ENCODE data around the gene NDRG4. TPM values are rescaled to one million over a fixed set of nuclear protein-coding genes. Genes with fewer than 3 reads are reported as not detected.

NDRG4 gene
- total RNA-seq (2014; rRNA removed): 7.6 and 10.7 TPM in 2 replicates
- polyA plus RNA-seq (2012): 5.8 TPM

GRCh38 chr16:58499615-58500351 lies at the start of gene NDRG4:
Gene NDRG4, plus strand, starts transcription at chr16:58500143. Its CDS starts 106 bp downstream, at chr16:58500249.
- peak; percentile 74 for DNase-seq (ENCODE audit: low read depth)

- no peak for DNase-seq (ENCODE audit: low read depth)
Measured at GRCh38 chr16:58450590-58450989, 49.4 kb upstream of the NDRG4 start.

GRCh38 chr16:58451265-58451689 lies 48.7 kb upstream of the NDRG4 start:
- DNase-seq (ENCODE audit: low read depth): no peak

GRCh38 chr16:58451945-58452401 lies 48.0 kb upstream of the NDRG4 start:
- DNase-seq (ENCODE audit: low read depth): peak; percentile 53

- no peak for DNase-seq (ENCODE audit: low read depth)
Measured at GRCh38 chr16:58452640-58453039, 47.3 kb upstream of the NDRG4 start.

GRCh38 chr16:58454178-58454577 lies 45.8 kb upstream of the NDRG4 start:
- DNase-seq (ENCODE audit: low read depth): no peak

GRCh38 chr16:58454856-58455255 lies 45.1 kb upstream of the NDRG4 start:
- DNase-seq (ENCODE audit: low read depth): no peak

- no peak for DNase-seq (ENCODE audit: low read depth)
Measured at GRCh38 chr16:58455750-58456149, 44.2 kb upstream of the NDRG4 start.

- no peak for DNase-seq (ENCODE audit: low read depth)
Measured at GRCh38 chr16:58456193-58456592, 43.8 kb upstream of the NDRG4 start.

- DNase-seq (ENCODE audit: low read depth): no peak
Measured at GRCh38 chr16:58458606-58459343, 41.2 kb upstream of the NDRG4 start.

- peak; percentile 87 for DNase-seq (ENCODE audit: low read depth)
Measured at GRCh38 chr16:58459344-58460218, 40.4 kb upstream of the NDRG4 start.

GRCh38 chr16:58460219-58460610 lies 39.7 kb upstream of the NDRG4 start:
- no peak for DNase-seq (ENCODE audit: low read depth)

GRCh38 chr16:58461056-58461455 lies 38.9 kb upstream of the NDRG4 start:
- DNase-seq (ENCODE audit: low read depth): no peak

GRCh38 chr16:58461640-58462039 lies 38.3 kb upstream of the NDRG4 start:
- DNase-seq (ENCODE audit: low read depth): no peak

- DNase-seq (ENCODE audit: low read depth): no peak
Measured at GRCh38 chr16:58462089-58462488, 37.9 kb upstream of the NDRG4 start.

GRCh38 chr16:58462499-58462996 lies 37.4 kb upstream of the NDRG4 start:
- DNase-seq (ENCODE audit: low read depth): no peak

- DNase-seq (ENCODE audit: low read depth): no peak
Measured at GRCh38 chr16:58462997-58463941, 36.7 kb upstream of the NDRG4 start.

GRCh38 chr16:58464047-58464915 lies 35.7 kb upstream of the NDRG4 start:
- DNase-seq (ENCODE audit: low read depth): no peak

GRCh38 chr16:58464916-58465731 lies 34.8 kb upstream of the NDRG4 start:
- DNase-seq (ENCODE audit: low read depth): no peak
